GM10266 (cell line): ENCODE measurements around the gene STAB2.
"Not testable (repeated sequence)": the region's sequence is repeated elsewhere in the genome, so short reads cannot be mapped to it uniquely, and the experiment has no call there.

Source experiments
- DNase-seq: peaks from one replicate; pipeline ENCODE4 v3.0.0; 2012; ENCODE audit errors: extremely low spot score
- TF ChIP-seq, protein P1 (sequence below): IDR thresholded peaks from 2 replicates; pipeline ENCODE4 v1.5.1; 2012; ENCODE audit warnings: mild to moderate bottlenecking, low read depth; ENCODE audit not compliant: control insufficient read depth, insufficient read depth; ENCODE audit errors: missing control alignments

The STAB2 gene

GRCh38 chr12:103807561-103808238 lies 220.6 kb downstream of the STAB2 start:
- TF ChIP-seq, protein P1, sequence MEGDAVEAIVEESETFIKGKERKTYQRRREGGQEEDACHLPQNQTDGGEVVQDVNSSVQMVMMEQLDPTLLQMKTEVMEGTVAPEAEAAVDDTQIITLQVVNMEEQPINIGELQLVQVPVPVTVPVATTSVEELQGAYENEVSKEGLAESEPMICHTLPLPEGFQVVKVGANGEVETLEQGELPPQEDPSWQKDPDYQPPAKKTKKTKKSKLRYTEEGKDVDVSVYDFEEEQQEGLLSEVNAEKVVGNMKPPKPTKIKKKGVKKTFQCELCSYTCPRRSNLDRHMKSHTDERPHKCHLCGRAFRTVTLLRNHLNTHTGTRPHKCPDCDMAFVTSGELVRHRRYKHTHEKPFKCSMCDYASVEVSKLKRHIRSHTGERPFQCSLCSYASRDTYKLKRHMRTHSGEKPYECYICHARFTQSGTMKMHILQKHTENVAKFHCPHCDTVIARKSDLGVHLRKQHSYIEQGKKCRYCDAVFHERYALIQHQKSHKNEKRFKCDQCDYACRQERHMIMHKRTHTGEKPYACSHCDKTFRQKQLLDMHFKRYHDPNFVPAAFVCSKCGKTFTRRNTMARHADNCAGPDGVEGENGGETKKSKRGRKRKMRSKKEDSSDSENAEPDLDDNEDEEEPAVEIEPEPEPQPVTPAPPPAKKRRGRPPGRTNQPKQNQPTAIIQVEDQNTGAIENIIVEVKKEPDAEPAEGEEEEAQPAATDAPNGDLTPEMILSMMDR: no peak
- no peak for DNase-seq

DNA sequence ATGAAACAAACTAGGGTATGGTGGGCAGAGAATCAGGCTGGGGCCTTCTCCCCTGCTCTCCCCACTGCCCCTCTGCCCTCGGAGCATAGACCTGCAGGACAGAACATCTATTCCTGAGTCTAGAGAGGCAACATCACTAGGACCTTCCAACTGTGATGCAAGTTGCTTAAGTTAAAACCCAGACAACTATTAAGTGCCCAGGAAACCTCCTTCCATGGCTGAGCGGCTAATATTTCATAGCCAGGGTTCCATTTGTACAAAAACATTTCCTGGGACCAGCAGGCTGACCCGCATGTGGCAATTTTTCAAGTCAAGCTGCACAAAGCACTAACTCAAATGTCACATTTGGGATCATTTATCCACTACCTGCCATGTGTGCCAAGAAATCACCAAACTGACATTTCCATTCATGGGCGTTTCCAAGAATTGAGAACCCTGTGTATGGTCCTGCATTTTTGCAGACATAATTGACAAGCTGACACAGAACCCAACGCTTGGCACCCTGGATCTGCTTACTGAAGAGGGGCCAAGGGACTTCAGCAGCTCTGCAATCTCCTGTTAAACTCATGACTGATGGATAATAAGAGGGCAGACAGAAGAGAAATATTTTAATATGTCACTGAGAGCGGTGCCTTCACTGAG lies 221.3 kb downstream of the STAB2 start:
- no peak for DNase-seq
- TF ChIP-seq, protein P1: no peak

GRCh38 chr12:103809154-103809553 lies 222.1 kb downstream of the STAB2 start:
- TF ChIP-seq, protein P1: no peak
- no peak for DNase-seq

- DNase-seq: not testable (repeated sequence)
Observed at GRCh38 chr12:103809639-103810038, 222.6 kb downstream of the STAB2 start.

DNA sequence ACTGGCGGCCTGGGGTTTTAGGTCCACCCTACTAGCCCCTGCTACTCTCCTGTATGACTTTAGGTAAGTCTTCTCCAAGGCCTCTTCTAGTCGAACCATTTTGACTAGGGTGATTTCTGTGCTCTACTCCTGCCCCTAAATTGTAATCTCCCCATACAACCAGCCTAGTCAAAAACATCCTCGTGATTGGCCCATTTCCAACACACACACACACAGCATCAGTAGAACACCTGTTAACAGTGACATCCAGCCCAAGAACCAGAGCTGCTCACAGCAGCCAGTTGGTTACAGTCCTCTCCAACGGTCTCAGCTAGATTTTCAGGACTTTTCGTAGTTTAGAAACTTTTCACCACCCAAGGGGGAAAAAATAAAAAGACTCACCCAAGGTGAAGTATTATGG lies 223.0 kb downstream of the STAB2 start:
- TF ChIP-seq, protein P1: no peak
- DNase-seq: no peak

DNA sequence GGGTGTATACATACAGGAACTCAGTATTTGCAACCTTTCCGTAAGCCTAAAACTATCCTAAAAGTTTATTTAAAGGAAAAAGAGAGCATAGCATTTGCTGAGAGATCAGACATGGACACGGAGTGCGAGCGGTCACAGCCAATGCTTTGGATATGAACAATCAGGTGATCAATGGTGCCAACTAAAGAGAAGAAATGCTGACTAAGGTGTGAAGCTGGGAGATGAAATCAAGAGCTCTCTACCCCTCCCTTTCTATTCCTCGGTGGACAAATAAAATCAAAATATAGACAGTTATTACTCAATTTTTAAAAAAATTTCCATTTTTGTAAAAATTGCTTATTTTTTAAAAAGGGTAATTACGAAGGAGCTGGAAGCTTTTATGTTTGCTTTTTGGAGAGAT lies 224.7 kb downstream of the STAB2 start:
- no peak for DNase-seq
- TF ChIP-seq, protein P1: no peak

DNA sequence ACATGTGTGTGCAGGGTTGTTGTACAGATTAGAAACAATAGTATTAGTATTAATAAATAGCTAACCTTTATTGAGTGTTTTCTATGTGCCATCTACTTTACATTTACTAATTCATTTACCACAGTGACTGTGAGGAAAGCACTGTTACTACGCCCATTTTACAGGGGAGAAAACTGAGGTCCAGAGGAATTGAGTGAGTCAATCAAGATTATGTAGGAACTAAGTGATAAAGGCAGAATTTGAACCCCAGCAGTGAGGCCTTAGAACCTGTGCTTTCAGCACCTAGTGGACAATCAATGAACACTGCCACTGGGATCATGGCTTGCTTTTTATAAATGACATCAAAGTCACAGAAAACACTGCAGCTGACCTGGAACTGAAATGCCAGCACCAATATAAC lies 225.7 kb downstream of the STAB2 start:
- DNase-seq: no peak
- TF ChIP-seq, protein P1: no peak
